HG03064 (cell line): ENCODE data around the gene PPL.
"Not testable (repeated sequence)": the region's sequence is repeated elsewhere in the genome, so short reads cannot be mapped to it uniquely, and the experiment has no call there.

Source experiments
- ATAC-seq: cut with Tn5 transposase; IDR thresholded peaks from one replicate; pipeline ENCODE4 v1.9.1; 2021; ENCODE audit warnings: low read depth; ENCODE audit not compliant: unreplicated experiment

The PPL gene

GRCh38 chr16:4913774-4914525 lies 23.0 kb downstream of the PPL start:
- no peak for ATAC-seq

GRCh38 chr16:4913130-4913773 lies 23.7 kb downstream of the PPL start:
- ATAC-seq, result no peak

GRCh38 chr16:4911970-4912386 lies 25.0 kb downstream of the PPL start:
- no peak for ATAC-seq

GRCh38 chr16:4910828-4911227 lies 26.1 kb downstream of the PPL start:
- ATAC-seq, result no peak

GRCh38 chr16:4909825-4910224 lies 27.1 kb downstream of the PPL start:
- no peak for ATAC-seq

GRCh38 chr16:4908854-4909401 lies 28.0 kb downstream of the PPL start:
- ATAC-seq, result no peak

GRCh38 chr16:4904942-4905615 lies 31.9 kb downstream of the PPL start:
- ATAC-seq, result no peak

GRCh38 chr16:4904108-4904941 lies 32.6 kb downstream of the PPL start:
- no peak for ATAC-seq

GRCh38 chr16:4902038-4902437 lies 34.9 kb downstream of the PPL start:
- ATAC-seq, result no peak

- no peak for ATAC-seq
Measured at GRCh38 chr16:4900750-4901149, 36.2 kb downstream of the PPL start.

GRCh38 chr16:4900036-4900435 lies 36.9 kb downstream of the PPL start:
- ATAC-seq, result no peak

- no peak for ATAC-seq
Measured at GRCh38 chr16:4899474-4899846, 37.5 kb downstream of the PPL start.

GRCh38 chr16:4898811-4899473 lies 38.0 kb downstream of the PPL start:
- no peak for ATAC-seq

- ATAC-seq, result no peak
Measured at GRCh38 chr16:4897328-4897727, 39.6 kb downstream of the PPL start.

GRCh38 chr16:4896761-4897160 lies 40.2 kb downstream of the PPL start:
- ATAC-seq, result not testable (repeated sequence)

GRCh38 chr16:4895366-4895765 lies 41.6 kb downstream of the PPL start:
- no peak for ATAC-seq

- ATAC-seq, result no peak
Measured at GRCh38 chr16:4894276-4895150, 42.4 kb downstream of the PPL start.

GRCh38 chr16:4893103-4893862 lies 43.7 kb downstream of the PPL start:
- ATAC-seq, result no peak
